Brain microvascular endothelial cell (primary cell): ENCODE measurements around the gene RXRB.
"Not testable (repeated sequence)": the region's sequence is repeated elsewhere in the genome, so short reads cannot be mapped to it uniquely, and the experiment has no call there.

Experiments
- DNase-seq: peaks from one replicate; pipeline ENCODE4 v3.0.0-alpha.2; 2020
- H3K27ac ChIP-seq: fragments of 250-450 bp; sonication (Bioruptor Pico); 2 replicates; pipeline ENCODE4 v1.5.1; 2020; ENCODE audit warnings: mild to moderate bottlenecking, moderate library complexity
- H3K27me3 ChIP-seq: fragments of 250-450 bp; sonication (Bioruptor Pico); replicated peaks from 2 replicates; pipeline ENCODE4 v1.5.1; 2020; ENCODE audit warnings: mild to moderate bottlenecking
- H3K36me3 ChIP-seq: fragments of 250-450 bp; sonication (Bioruptor Pico); replicated peaks from 2 replicates; pipeline ENCODE4 v1.5.1; 2020; ENCODE audit warnings: mild to moderate bottlenecking
- H3K4me3 ChIP-seq: 2 replicates; pipeline ENCODE4 v1.5.1; 2011; ENCODE audit warnings: low read depth, mild to moderate bottlenecking, control low read depth, low read length, moderate library complexity
- CTCF ChIP-seq: IDR thresholded peaks from 2 replicates; pipeline ENCODE4 v1.5.1; 2011; ENCODE audit warnings: low read depth, mild to moderate bottlenecking, moderate library complexity, low read length, control low read depth, inconsistent platforms; ENCODE audit errors: missing control alignments
- in situ Hi-C: cut with HindIII; loops from 2 replicates; pipeline ENCODE4 v1.10.0; 2017; ENCODE audit warnings: low sequenced_read_pairs, low pct_ligation_motif_present

RXRB gene

GRCh38 chr6:33243476-33243875 lies 43.0 kb upstream of the RXRB start:
- in situ Hi-C loops = no loop called here
- no peak for TF ChIP-seq CTCF
- H3K27ac ChIP-seq = no peak overlapping the region

DNA sequence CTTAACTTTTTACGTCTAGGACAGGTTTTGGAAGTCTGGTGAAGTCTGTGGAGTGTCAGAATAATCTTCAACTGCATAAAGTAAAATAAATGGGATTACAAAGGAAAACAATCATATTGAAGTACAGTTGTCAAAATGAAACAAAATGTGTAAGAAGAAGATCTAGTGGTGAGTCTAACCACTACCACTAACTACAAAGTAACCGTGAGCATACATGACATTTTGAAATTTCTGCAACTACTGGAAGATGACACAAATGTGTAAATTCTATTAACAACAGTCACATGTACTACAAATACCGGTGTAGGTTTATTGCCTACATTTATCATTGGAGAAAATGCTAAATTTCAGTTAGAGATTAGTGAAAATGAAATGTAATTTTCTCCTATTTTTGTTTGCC lies 41.5 kb upstream of the RXRB start:
- peaks cover 2% of the 10 kb centered on the region for H3K27me3 ChIP-seq
- DNase-seq = no peak
- in situ Hi-C loops = no loop called here
- no peak for TF ChIP-seq CTCF
- H3K36me3 ChIP-seq = no peaks in the 10 kb centered on the region
- no peak overlapping the region for H3K27ac ChIP-seq
- H3K4me3 ChIP-seq = no peak overlapping the region

More at GRCh38 chr6:33243476-33243875, 43.0 kb upstream of the RXRB start:
- Histone ChIP-seq H3K27me3 (peaks cover 2% of the 10 kb centered on the region), H3K4me3 (no peak overlapping the region), H3K36me3 (no peaks in the 10 kb centered on the region)
- DNase-seq = no peak

GRCh38 chr6:33237741-33238140 lies 37.3 kb upstream of the RXRB start:
- peaks cover 5% of the 10 kb centered on the region for H3K27me3 ChIP-seq
- no peak overlapping the region for H3K4me3 ChIP-seq
- H3K27ac ChIP-seq = no peak overlapping the region
- TF ChIP-seq CTCF = no peak
- DNase-seq = no peak
- in situ Hi-C loops = no loop called here
- H3K36me3 ChIP-seq = no peaks in the 10 kb centered on the region

DNA sequence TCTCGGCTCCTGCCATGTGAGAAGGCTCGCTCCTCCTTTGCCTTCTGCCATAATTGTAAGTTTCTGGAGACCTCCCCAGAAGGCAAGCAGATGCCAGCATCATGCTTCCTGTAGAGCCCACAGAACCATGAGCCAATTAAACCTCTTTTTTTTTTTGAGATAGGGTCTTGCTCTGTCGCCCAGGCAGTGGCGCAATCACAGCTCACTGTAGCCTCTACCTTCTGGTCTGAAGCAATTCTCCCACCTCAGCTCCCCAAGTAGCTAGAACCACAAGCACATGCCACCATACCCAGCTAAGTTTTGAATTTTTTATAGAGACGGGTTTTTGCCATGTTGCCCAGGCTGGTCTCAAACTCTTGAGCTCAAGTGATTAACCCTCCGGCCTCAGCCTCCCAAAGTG lies 36.4 kb upstream of the RXRB start:
- in situ Hi-C loops = no loop called here
- DNase-seq = no peak
- Histone ChIP-seq H3K36me3 (no peaks in the 10 kb centered on the region), H3K27ac (no peak overlapping the region), H3K4me3 (no peak overlapping the region), H3K27me3 (peaks cover 3% of the 10 kb centered on the region)
- no peak for TF ChIP-seq CTCF

GRCh38 chr6:33236328-33236727 lies 35.9 kb upstream of the RXRB start:
- no peak for DNase-seq
- Histone ChIP-seq H3K36me3 (no peaks in the 10 kb centered on the region), H3K27me3 (peaks cover 6% of the 10 kb centered on the region), H3K27ac (no peak overlapping the region), H3K4me3 (no peak overlapping the region)
- in situ Hi-C loops = no loop called here
- TF ChIP-seq CTCF = no peak

GRCh38 chr6:33235221-33235634 lies 34.8 kb upstream of the RXRB start:
- Histone ChIP-seq H3K36me3 (no peaks in the 10 kb centered on the region), H3K27ac (no peak overlapping the region), H3K27me3 (peaks cover 6% of the 10 kb centered on the region), H3K4me3 (no peak overlapping the region)
- no peak for TF ChIP-seq CTCF
- in situ Hi-C loops = no loop called here
- no peak for DNase-seq

DNA sequence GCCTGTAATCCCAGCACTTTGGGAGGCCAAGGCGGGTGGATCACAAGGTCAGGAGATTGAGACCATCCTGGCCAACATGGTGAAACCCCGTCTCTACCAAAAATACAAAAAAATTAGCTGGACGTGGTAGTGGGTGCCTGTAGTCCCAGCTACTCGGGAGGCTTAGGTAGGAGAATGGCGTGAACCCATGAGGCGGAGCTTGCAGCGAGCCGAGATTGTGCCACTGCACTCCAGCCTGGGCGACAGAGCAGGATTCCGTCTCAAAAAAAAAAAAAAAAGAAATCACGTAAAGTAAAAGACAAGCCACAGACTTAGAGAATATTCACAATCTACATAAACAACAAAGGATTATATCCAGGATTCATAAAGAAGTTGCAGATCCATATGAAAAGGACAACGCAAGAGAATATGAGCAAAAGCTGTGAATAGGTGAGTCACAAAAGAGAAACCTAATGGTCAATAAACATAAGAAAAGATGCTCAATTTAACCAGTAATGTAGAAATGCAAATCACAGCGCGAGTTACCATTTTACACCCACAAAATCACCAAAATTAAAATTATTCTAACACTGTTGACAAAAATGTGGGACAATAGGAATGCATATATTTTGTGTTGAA lies 26.1 kb upstream of the RXRB start:
- H3K4me3 ChIP-seq, DNase-seq, H3K36me3 ChIP-seq, in situ Hi-C loops, H3K27me3 ChIP-seq, H3K27ac ChIP-seq: not testable (repeated sequence)
